HG02981 (cell line): Measurements from ENCODE around the gene POU3F3.

Experiments
- ATAC-seq: cut with Tn5 transposase; IDR thresholded peaks from one replicate; pipeline ENCODE4 v1.9.1; 2021; ENCODE audit warnings: mild to moderate bottlenecking, moderate library complexity; ENCODE audit not compliant: unreplicated experiment

Gene POU3F3

GRCh38 chr2:104901037-104901881, 47.3 kb downstream of the POU3F3 start:
- ATAC-seq, result no peak

- no peak for ATAC-seq
Observed at GRCh38 chr2:104902317-104902716, 48.4 kb downstream of the POU3F3 start.
